Stimulated activated CD4-positive, alpha-beta T cell treated with anti-CD3 and anti-CD28 coated beads, Interleukin-15, amount 100 ng/mL, for 1 hour (primary cell): Measurements from ENCODE around the gene NDUFB8.
A peak's percentile ranks its signal among the peaks of the same experiment; 100 is the strongest.

ENCODE experiments used
- DNase-seq, 2 donors: peaks; one replicate each; pipeline ENCODE4 v3.0.0-alpha.2; 2020; ENCODE audit warnings: low read depth in 1 of 2, low spot score in 1 of 2

NDUFB8 gene

DNA sequence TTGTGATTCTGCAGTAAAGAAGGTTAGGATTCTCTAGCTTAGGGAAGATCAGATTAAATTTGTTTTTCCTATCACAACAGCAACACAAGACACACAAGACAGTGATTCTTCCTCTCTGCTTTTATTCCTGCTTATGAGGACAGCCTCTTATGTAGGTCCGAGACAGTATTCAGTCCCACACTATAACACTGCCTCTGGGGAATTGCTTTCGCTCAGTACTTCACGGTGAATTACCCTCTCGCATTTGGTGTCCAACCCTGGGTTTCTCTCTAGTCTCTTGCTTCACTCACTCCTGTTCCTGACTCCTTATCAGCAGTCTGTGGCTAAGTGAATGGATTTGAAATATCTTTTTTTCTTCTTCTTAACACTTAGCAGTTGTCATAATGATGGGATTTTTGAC, 7.8 kb upstream of the NDUFB8 start:
- no peak for DNase-seq

DNA sequence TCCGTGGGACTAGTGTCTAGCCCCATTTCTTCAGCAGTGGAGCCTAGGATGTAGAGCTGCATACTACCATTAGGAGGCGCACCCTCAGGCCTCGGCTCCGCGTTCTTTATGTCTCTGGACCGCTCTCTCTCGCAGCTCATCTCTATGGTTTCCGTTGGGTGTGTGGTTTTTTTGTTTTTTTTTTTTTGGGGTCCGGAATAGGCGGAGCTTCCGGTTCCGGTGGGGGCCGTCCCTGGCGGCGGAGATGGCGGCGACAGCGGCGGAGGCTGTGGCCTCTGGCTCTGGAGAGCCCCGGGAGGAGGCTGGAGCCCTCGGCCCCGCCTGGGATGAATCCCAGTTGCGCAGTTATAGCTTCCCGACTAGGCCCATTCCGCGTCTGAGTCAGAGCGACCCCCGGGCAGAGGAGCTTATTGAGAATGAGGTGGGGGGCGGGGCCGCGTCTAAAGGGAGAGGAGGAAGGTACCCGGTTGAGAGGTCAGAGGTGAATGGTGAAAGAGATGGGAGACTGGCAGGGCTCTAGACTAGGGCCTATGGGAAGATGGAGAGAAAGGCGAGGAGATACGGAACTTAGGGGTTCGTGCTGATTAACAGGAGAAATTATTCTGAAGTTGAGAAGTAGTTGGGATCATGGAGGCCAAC, 6.2 kb upstream of the NDUFB8 start, which contains the start of gene HIF1AN:
HIF1AN (plus strand) TSS at position 229 of the 639 bp plus-strand sequence; CDS start at position 245, 16 bp downstream.
- DNase-seq, result peak; percentile 67 to 73

DNA sequence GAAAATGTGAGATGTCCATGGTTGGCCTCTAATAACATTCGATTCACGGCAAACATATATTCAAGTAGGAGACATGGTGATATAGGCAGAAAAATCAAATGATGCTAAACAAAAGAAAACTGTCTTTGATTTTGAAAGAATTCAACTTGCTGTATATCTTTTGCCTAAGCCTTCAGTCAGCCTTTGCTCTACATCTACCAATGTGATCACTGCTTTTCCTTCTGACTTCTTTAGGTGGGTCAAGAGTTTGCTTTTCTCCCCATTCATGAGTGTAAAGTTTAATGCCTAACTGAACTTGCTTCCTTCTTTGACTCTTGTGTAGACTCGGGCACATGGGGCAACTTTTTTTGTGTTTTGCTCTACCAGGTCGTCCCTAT, 5.7 kb upstream of the NDUFB8 start:
- no peak for DNase-seq

DNA sequence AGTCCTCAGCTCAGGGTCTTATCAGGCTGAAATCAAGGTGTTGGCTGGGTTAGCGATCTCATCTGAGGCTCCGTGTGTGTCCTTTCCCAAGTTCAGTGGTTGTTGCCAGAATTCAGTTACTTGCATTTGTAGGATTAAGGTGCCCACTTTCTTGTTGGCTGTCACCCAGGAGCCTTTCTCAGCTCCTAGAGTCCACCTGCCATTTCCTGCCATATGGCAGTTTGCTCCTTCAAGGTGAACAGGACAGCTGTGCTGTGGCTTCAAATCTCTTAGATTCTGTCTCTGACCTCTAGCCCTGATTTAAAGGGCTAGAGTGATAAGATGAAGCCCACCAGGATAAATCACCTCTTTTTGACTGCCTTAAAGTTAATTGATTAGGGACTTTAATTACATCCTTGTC, 5.1 kb upstream of the NDUFB8 start:
- no peak for DNase-seq

DNA sequence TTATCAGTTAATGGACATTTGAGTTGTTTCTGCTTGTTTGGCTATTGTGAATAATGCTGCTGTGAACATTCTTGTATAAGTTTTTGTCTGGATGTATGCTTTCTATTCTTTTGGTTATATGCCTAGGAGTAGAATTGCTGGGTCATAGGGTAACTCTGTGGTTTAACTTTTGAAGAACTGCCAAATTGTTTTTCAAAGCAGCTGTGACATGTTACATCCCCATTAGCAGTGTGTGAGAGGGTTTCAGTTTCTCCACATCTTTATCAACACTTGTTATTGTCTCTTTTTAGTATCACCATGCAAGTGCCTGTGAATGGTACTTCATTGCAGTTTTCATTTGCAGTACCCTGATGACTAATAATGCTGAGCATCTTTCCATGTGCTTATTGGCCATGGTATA, 2.1 kb upstream of the NDUFB8 start:
- DNase-seq, result no peak

- DNase-seq, result no peak
Observed at GRCh38 chr10:100528921-100529474, 673 bp downstream of the NDUFB8 start.

GRCh38 chr10:100528123-100528886, 1.4 kb downstream of the NDUFB8 start:
- no peak for DNase-seq

DNA sequence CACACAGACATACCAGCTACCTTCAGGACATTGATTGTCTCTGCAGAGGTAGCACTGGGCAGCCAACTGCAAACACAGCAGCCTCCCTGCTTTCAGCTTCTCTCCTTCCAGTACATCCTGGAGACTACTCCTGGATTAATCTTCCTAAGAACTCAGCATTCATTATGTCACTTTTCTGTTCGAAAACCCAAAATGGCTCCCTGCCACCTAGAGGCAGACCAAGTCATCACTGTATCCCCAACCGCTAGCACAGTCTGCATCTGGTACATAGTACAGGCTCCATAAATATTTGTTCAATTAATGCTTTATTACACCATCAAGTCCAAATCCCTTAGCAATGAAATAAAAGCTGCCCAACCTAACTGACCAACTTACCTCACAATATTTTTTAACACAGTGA, 5.0 kb downstream of the NDUFB8 start:
- DNase-seq, result no peak

- DNase-seq, result no peak
Observed at GRCh38 chr10:100524206-100524605, 5.5 kb downstream of the NDUFB8 start.

DNA sequence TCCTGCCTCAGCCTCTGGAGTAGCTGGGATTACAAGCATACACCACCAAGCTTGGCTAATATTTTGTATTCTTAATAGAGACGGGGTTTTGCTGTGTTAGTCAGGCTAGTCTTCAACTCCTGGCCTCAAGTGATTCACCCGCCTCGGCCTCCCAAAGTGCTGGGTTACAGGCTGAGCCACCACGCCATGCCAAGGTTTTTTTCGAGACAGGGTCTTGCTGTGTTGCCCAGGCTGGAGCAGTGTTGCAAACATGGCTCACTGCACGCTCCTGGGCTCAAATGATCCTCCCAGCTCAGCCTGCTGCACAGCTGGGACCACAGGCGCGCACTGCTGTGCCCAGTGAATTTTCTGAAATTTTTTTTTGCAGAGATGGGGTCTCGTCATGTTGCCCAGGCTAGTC, 6.7 kb downstream of the NDUFB8 start:
- DNase-seq, result no peak

DNA sequence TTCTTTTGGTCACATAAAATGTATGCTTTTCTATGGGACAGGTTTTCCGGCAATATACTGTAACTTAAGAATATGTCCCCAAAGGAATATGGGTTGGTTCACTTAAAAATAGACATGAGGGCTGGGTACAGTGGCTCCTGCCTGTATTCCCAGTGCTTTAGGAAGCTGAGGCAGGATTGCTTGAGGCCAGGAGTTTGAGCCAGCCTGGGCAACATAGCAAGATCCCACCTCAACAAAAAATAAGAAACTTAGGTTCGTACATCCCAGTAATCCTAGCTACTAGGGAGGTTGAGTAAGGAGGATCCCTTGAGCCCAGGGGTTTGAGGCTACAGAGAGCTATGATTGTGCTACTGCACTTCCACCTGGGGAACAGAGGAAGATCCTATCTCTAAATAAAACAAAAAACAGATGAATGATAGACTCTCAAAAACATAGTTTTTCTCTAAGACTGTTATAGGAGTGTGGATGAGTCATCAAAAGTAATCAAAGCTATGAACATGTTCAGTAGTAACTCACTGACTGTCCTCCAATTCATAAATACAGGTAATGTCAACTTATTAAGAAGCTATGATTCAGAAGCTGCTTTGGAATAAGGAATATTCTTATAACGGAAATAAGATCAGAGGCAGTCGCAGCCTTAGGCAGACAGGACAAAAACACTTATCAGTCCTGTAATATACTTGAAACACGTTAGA, 7.4 kb downstream of the NDUFB8 start:
- no peak for DNase-seq

DNA sequence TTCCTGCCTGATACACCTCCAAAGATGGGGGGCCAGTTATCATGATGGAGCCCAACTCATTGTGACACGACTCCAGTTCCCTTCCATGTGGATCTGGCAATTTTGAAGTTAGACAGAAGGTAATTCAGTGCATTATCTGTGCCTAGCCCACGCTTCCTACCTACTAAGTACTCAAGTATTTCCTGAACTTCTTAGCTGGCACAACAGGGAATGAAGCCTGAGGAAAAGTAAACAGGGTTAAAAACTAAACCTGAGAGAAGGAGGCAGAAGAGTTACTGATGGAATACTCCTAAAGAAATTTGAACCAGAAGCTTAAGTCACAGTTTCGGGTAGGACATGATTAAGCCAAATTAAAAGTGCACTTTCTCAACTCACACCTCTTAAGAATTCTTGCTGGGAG, 8.9 kb downstream of the NDUFB8 start:
- DNase-seq, result no peak

DNA sequence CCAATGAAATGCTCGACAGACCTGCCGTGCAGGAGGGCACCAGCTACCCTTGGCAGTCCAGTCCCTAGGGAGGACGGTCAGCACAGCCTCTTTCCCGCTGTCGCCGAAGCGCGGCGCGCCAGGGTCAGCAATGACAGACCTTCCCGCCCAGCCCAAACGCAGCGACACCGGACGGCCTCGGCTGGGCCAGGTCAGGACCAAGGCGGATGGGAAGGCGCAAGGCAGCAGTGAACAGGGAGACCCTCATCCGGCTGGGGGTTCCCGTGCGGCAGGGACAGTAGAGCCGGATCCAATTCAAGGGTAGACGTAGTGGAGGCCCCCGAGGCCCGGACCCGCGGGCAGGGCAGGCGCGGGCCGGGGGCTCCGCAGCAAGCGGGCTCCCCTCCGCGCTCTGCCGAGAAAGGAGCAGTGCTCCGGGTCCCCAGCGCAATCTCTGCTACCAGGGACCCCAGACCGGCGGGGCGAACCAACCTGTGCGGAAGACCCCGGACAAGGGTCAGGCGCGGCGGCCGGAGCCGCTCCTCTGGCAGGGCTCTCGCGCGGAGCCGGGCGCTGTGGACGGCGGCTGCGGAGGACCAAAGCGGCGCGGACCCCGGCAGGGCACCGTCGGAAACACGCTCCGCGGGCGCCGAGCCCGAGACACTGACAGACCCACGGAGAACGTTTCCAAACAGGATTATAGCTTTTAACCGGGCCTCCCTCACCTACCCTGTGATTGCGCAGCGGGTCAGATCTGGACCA, 10.2 kb downstream of the NDUFB8 start, which contains the start of gene SEC31B:
SEC31B (minus strand) TSS at position 551 of the 741 bp plus-strand sequence. CDS start 2,909 bp downstream, outside the sequence.
- DNase-seq, result no peak

- DNase-seq, result peak in 1 of 2 donors; percentile 29
Observed at GRCh38 chr10:100518761-100519241, 10.9 kb downstream of the NDUFB8 start.

DNA sequence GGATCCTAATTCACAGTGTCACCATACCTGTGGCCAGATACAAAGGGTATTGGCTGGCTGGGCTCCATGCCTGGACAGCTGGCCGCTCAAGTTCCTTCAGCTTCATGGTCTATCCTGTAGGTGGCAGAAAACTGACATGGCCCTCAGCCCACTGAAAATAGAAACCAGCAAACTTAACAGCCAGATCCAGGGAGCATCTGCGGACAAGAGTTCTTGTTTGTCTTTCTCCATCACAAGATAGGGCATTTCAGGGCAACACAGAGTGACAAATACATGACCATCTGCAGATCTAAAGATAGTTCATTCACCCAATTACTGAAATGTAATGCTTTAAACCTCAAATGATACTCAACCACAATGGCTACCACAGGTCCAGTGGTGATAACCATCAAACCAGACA, 12.8 kb downstream of the NDUFB8 start:
- DNase-seq, result no peak

GRCh38 chr10:100515612-100516011, 14.1 kb downstream of the NDUFB8 start:
- DNase-seq, result no peak

- peak in 1 of 2 donors; percentile 36 for DNase-seq
Observed at GRCh38 chr10:100510533-100511308, 18.9 kb downstream of the NDUFB8 start.

GRCh38 chr10:100509241-100509840, 20.3 kb downstream of the NDUFB8 start:
- DNase-seq, result peak in 1 of 2 donors; percentile 13

GRCh38 chr10:100508691-100509150, 20.9 kb downstream of the NDUFB8 start:
- no peak for DNase-seq
